HCT116 (cell line): ENCODE measurements around the gene TMEM140. TPM values are rescaled to one million over a fixed set of nuclear protein-coding genes. Genes with fewer than 3 reads are reported as not detected.

Experiments used
- ATAC-seq: fragments of 200-7000 bp; cut with Tn5 transposase; 2 replicates; pipeline ENCODE4 v1.9.1; 2020; ENCODE audit warnings: mild to moderate bottlenecking, moderate library complexity
- BruUV-seq: library from RNA; stranded (reverse); fragments of 400-500 nt; replicated peaks from 2 replicates; lab custom pipeline; 2021; lab: Mats Ljungman, UMichigan
- CTCF ChIA-PET: fragments of 300-600 bp; sonication (Branson Sonifier 250); formaldehyde crosslinking; loops from one replicate; lab custom pipeline; 2021; ENCODE audit warnings: antibody characterized with exemption; lab: Charles Lee
- POLR2A ChIA-PET: fragments of 300-600, 350-600 bp; sonication (Branson Sonifier 250); formaldehyde crosslinking; loops from one replicate; lab custom pipeline; 2021; ENCODE audit warnings: antibody characterized with exemption; lab: Charles Lee
- RAD21 ChIA-PET, 2 experiments: fragments of 300-600 bp; sonication (Branson Sonifier 250); formaldehyde crosslinking; loops; one replicate each; lab custom pipeline; 2023; ENCODE audit warnings: low total read pairs in 2 of 2; ENCODE audit not compliant: uncharacterized antibody in 2 of 2, unreplicated experiment in 2 of 2, low non-redundant PET in 1 of 2; lab: Charles Lee
- DNase-seq: peaks from one replicate; pipeline ENCODE4 v3.0.0-alpha.2; 2010; ENCODE audit warnings: low read depth, low spot score
- H2AFZ ChIP-seq: fragments of 200-600 bp; shearing (Covaris generic), sonication (generic); 2 replicates; pipeline ENCODE4 v1.6.1; 2017; ENCODE audit warnings: low read depth, mixed run types, mixed read lengths, antibody characterized with exemption, low read length; ENCODE audit not compliant: poor library complexity, severe bottlenecking
- H3K27ac ChIP-seq: 2 replicates; pipeline ENCODE4 v1.5.1; 2012; ENCODE audit warnings: low read depth, low read length
- H3K27me3 ChIP-seq: fragments of 200-600 bp; sonication (generic); 2 replicates; pipeline ENCODE4 v1.6.1; 2016; ENCODE audit warnings: mixed run types, low read length, mixed read lengths; ENCODE audit not compliant: insufficient read depth
- H3K36me3 ChIP-seq, 2 experiments: fragments of 200-500 bp in 1 of 2; fragments of 200-600 bp in 1 of 2; sonication (Bioruptor generic) in 1 of 2; sonication (generic) in 1 of 2; 2 replicates each; pipeline versions ENCODE4 v1.5.1 to v1.6.1; 2014 to 2016; ENCODE audit warnings: low read length in 2 of 2, inconsistent platforms in 1 of 2, mixed read lengths in 1 of 2, mixed run types in 1 of 2; ENCODE audit not compliant: insufficient read depth in 2 of 2, control insufficient read depth in 1 of 2
- H3K4me1 ChIP-seq, 2 experiments: fragments of 200-600 bp in 1 of 2; sonication (generic) in 1 of 2; 2 replicates each; pipeline versions ENCODE4 v1.5.1 to v1.6.1; 2012 to 2017; ENCODE audit warnings: low read length in 2 of 2, inconsistent platforms in 1 of 2, mild to moderate bottlenecking in 1 of 2, mixed read lengths in 1 of 2, mixed run types in 1 of 2, moderate library complexity in 1 of 2; ENCODE audit not compliant: insufficient read depth in 2 of 2, control insufficient read depth in 1 of 2
- H3K4me2 ChIP-seq: fragments of 200-600 bp; sonication (generic); 2 replicates; pipeline ENCODE4 v1.6.1; 2017; ENCODE audit warnings: mixed run types, low read length, mixed read lengths
- H3K4me3 ChIP-seq, 2 experiments: fragments of 200-600 bp in 1 of 2; sonication (generic) in 1 of 2; replicated peaks in 1 of 2; 2 replicates each; pipeline ENCODE4 v1.5.1; 2011 to 2016; ENCODE audit warnings: low read length in 2 of 2, control low read depth in 1 of 2, low read depth in 1 of 2, mild to moderate bottlenecking in 1 of 2, mixed read lengths in 1 of 2, mixed run types in 1 of 2
- H3K79me2 ChIP-seq: fragments of 200-600 bp; sonication (generic); 2 replicates; pipeline ENCODE4 v1.6.1; 2017; ENCODE audit warnings: mild to moderate bottlenecking, mixed run types, low read length, moderate library complexity, mixed read lengths; ENCODE audit not compliant: insufficient read depth
- H3K9ac ChIP-seq: fragments of 200-600 bp; sonication (generic); 2 replicates; pipeline ENCODE4 v1.6.1; 2016; ENCODE audit warnings: low read length, mixed read lengths
- H3K9me2 ChIP-seq: fragments of 200-600 bp; sonication (generic), shearing (Covaris generic); 2 replicates; pipeline ENCODE4 v1.6.1; 2017; ENCODE audit warnings: mixed run types, mild to moderate bottlenecking, moderate library complexity; ENCODE audit not compliant: insufficient read depth
- H3K9me3 ChIP-seq, 2 experiments: fragments of 200-500 bp in 1 of 2; fragments of 200-600 bp in 1 of 2; sonication (Bioruptor generic) in 1 of 2; sonication (generic) in 1 of 2; 2 replicates each; pipeline ENCODE4 v1.6.1; 2014 to 2017; ENCODE audit warnings: low read length in 2 of 2, mixed read lengths in 2 of 2, inconsistent platforms in 1 of 2, low read depth in 1 of 2, mild to moderate bottlenecking in 1 of 2, mixed run types in 1 of 2, moderate library complexity in 1 of 2; ENCODE audit not compliant: control insufficient read depth in 1 of 2, insufficient read depth in 1 of 2
- H4K20me1 ChIP-seq: fragments of 200-600 bp; sonication (generic), shearing (Covaris generic); 2 replicates; pipeline ENCODE4 v1.6.1; 2017; ENCODE audit warnings: mixed run types, mild to moderate bottlenecking, moderate library complexity; ENCODE audit not compliant: insufficient read depth
- ATF3 ChIP-seq: IDR thresholded peaks from 2 replicates; pipeline ENCODE4 v1.6.1; 2012
- EGR1 ChIP-seq: IDR thresholded peaks from 2 replicates; pipeline ENCODE4 v1.6.1; 2012; ENCODE audit warnings: low read depth
- JUND ChIP-seq: IDR thresholded peaks from 2 replicates; pipeline ENCODE4 v1.6.1; 2012
- POLR2A ChIP-seq: IDR thresholded peaks from 2 replicates; pipeline ENCODE4 v1.7.0; 2011; ENCODE audit warnings: borderline replicate concordance; ENCODE audit not compliant: insufficient read depth, insufficient read length; ENCODE audit errors: extremely low read depth
- POLR2AphosphoS5 ChIP-seq: IDR thresholded peaks from 2 replicates; pipeline ENCODE4 v1.6.1; 2011; ENCODE audit warnings: mild to moderate bottlenecking, low read depth, low read length, moderate library complexity
- RAD21 ChIP-seq: IDR thresholded peaks from 2 replicates; pipeline ENCODE4 v1.6.1; 2012; ENCODE audit warnings: low read depth, mild to moderate bottlenecking
- REST ChIP-seq: IDR thresholded peaks from 2 replicates; pipeline ENCODE4 v1.6.1; 2012; ENCODE audit warnings: low read depth
- SIN3A ChIP-seq: IDR thresholded peaks from 2 replicates; pipeline ENCODE4 v1.6.1; 2012; ENCODE audit warnings: low read depth
- SP1 ChIP-seq: IDR thresholded peaks from 2 replicates; pipeline ENCODE4 v1.6.1; 2012; ENCODE audit warnings: low read depth
- TCF7L2 ChIP-seq: IDR thresholded peaks from 2 replicates; pipeline ENCODE4 v1.7.0; 2011; ENCODE audit warnings: borderline replicate concordance, inconsistent platforms; ENCODE audit not compliant: insufficient read depth, insufficient read length; ENCODE audit errors: extremely low read depth
- ZFX ChIP-seq: fragments of 450-650 bp; IDR thresholded peaks from 2 replicates; pipeline ENCODE4 v1.6.1; 2017
- intact Hi-C: fragments of 100-400 bp; cut with micrococcal nuclease; formaldehyde crosslinking; loops from 2 replicates; pipeline ENCODE4 v1.10.0; 2022
- total RNA-seq: library from RNA; stranded (reverse); gene quantifications from one replicate; pipeline ENCODE4 v1.2.1, GENCODE V29; 2021; ENCODE audit not compliant: unreplicated experiment

TMEM140 gene
- total RNA-seq, 1 experiment from 2014 or later, result not detected

- H2AFZ ChIP-seq, result no peak overlapping the region
- ChIA-PET RAD21 (no interaction called here), POLR2A (no interaction called here)
- ATAC-seq, result no peak
- H3K27me3 ChIP-seq, result no peaks in the 10 kb centered on the region
- no peak overlapping the region for H3K27ac ChIP-seq
- DNase-seq, result no peak
- H3K36me3 ChIP-seq, result no peaks in the 10 kb centered on the region
- intact Hi-C loops, result no loop called here
- TF ChIP-seq SP1 (no peak), POLR2AphosphoS5 (no peak), ATF3 (no peak), RAD21 (no peak), POLR2A (no peak), EGR1 (no peak), TCF7L2 (no peak), ZFX (no peak), JUND (no peak), REST (no peak), SIN3A (no peak)
- TF ChIP-seq, all 23 proteins: peak for 0
- Histone ChIP-seq H3K4me3 (no peak overlapping the region), H4K20me1 (no peaks in the 10 kb centered on the region), H3K79me2 (no peaks in the 10 kb centered on the region), H3K9ac (no peak overlapping the region), H3K4me1 (no peaks in the 10 kb centered on the region), H3K9me3 (peaks cover 0 to 18% of the 10 kb centered on the region in 2 experiments; a peak in 1 of 4 replicates), H3K4me2 (no peak overlapping the region), H3K9me2 (no peaks in the 10 kb centered on the region)
- CTCF ChIA-PET, result no interaction called here
- no TSS peak for BruUV-seq
These were observed 35.6 kb downstream of the TMEM140 start for GRCh38 chr7:135183478-135183877.
